HepG2 (cell line): ENCODE results near the gene TCF23. TPM values are rescaled to one million over a fixed set of nuclear protein-coding genes. Genes with fewer than 3 reads are reported as not detected.
A peak's percentile ranks its signal among the peaks of the same experiment; 100 is the strongest.

Experiments used
- FOXO1 ChIP-seq: sonication (generic); formaldehyde crosslinking; IDR thresholded peaks from 2 replicates; pipeline ENCODE4 v1.4.0; 2020; ENCODE audit warnings: missing genetic modification reagents
- GATAD1 ChIP-seq: IDR thresholded peaks from 2 replicates; pipeline ENCODE4 v1.6.1; 2016; ENCODE audit warnings: missing genetic modification reagents, missing compliant biosample characterization
- HNRNPUL1 ChIP-seq: fragments of 200-400 bp; formaldehyde crosslinking; IDR thresholded peaks from 2 replicates; pipeline ENCODE4 v1.6.1; 2017; ENCODE audit warnings: low read depth, mild to moderate bottlenecking, low read length, moderate library complexity
- HOXA9 ChIP-seq: sonication (generic); formaldehyde crosslinking; IDR thresholded peaks from 2 replicates; pipeline ENCODE4 v1.8.1; 2022; ENCODE audit warnings: missing genetic modification reagents, mild to moderate bottlenecking, moderate library complexity, borderline replicate concordance
- ZBTB3 ChIP-seq: sonication (generic); formaldehyde crosslinking; IDR thresholded peaks from 2 replicates; pipeline ENCODE4 v1.4.0; 2020; ENCODE audit warnings: low read depth, mild to moderate bottlenecking, moderate library complexity, missing genetic modification reagents, borderline replicate concordance
- ZBTB42 ChIP-seq: sonication (generic); formaldehyde crosslinking; IDR thresholded peaks from 2 replicates; pipeline ENCODE4 v1.5.0; 2020; ENCODE audit warnings: mild to moderate bottlenecking, missing genetic modification reagents
- ZBTB8A ChIP-seq: sonication (generic); formaldehyde crosslinking; IDR thresholded peaks from 2 replicates; pipeline ENCODE4 v1.4.0; 2020; ENCODE audit warnings: mild to moderate bottlenecking, low read depth, missing genetic modification reagents, borderline replicate concordance
- ZEB1 ChIP-seq: IDR thresholded peaks from 2 replicates; pipeline ENCODE4 v1.6.1; 2012; ENCODE audit warnings: mild to moderate bottlenecking, low read depth, inconsistent platforms; ENCODE audit not compliant: insufficient replicate concordance
- ZFP36 ChIP-seq: fragments of 150-350 bp; IDR thresholded peaks from 2 replicates; pipeline ENCODE4 v1.6.1; 2018; ENCODE audit warnings: borderline replicate concordance, low read length, low read depth; ENCODE audit not compliant: partially characterized antibody
- ZNF234 ChIP-seq: sonication (generic); formaldehyde crosslinking; conservative IDR thresholded peaks from 2 replicates; pipeline ENCODE4 v1.5.1; 2020; ENCODE audit warnings: mild to moderate bottlenecking, missing genetic modification reagents
- polyA plus RNA-seq, 8 experiments: library from polyadenylated mRNA; depleted of rRNA in 3 of 8; stranded (reverse) in 7 of 8; unstranded in 1 of 8; fragments of >200 nt; fragmentation: Illumina TruSeq in 4 of 8; extraction: Trizol in 4 of 8; gene quantifications; 2 replicates each; pipeline versions ENCODE4 v1.2.1 to v1.2.3, GENCODE V29; 2011 to 2016; ENCODE audit warnings: low read depth in 4 of 8, missing spikeins in 1 of 8, mixed read lengths in 1 of 8; ENCODE audit not compliant: insufficient read depth in 1 of 8
- total RNA-seq, 5 experiments: library from RNA; depleted of rRNA; stranded (reverse); fragments of >200 nt; fragmentation: Illumina TruSeq; extraction: Trizol; gene quantifications; 2 replicates each; pipeline ENCODE4 v1.2.3, GENCODE V29; 2016; ENCODE audit warnings: low read depth in 1 of 5
- TF ChIP-seq, protein P1 (sequence below): sonication (generic); formaldehyde crosslinking; IDR thresholded peaks from 2 replicates; pipeline ENCODE4 v1.4.0; 2020; ENCODE audit warnings: low read depth, missing genetic modification reagents
- TF ChIP-seq, protein P2 (sequence below): sonication (generic); formaldehyde crosslinking; IDR thresholded peaks from 2 replicates; pipeline ENCODE4 v1.4.0; 2020; ENCODE audit warnings: missing genetic modification reagents
- TF ChIP-seq, protein P3 (sequence below): IDR thresholded peaks from 2 replicates; pipeline ENCODE4 v1.6.1; 2012; ENCODE audit warnings: inconsistent platforms
- TF ChIP-seq, protein P4 (sequence below): conservative IDR thresholded peaks from 2 replicates; pipeline ENCODE4 v1.6.1; 2018; ENCODE audit warnings: missing genetic modification reagents
- TF ChIP-seq, protein P5 (sequence below): sonication (generic); formaldehyde crosslinking; IDR thresholded peaks from 2 replicates; pipeline ENCODE4 v1.4.0; 2020; ENCODE audit warnings: missing genetic modification reagents, mild to moderate bottlenecking, borderline replicate concordance
- TF ChIP-seq, protein P6 (sequence below): sonication (generic); formaldehyde crosslinking; IDR thresholded peaks from 2 replicates; pipeline ENCODE4 v1.8.1; 2023; ENCODE audit warnings: missing genetic modification reagents, inconsistent platforms, borderline replicate concordance

TCF23 gene
- total and polyA plus RNA-seq, 2 of the 13 experiments (the other 11 are each of a cell fraction or from before 2014, with no cell fraction given), result 0.02 to 1.4 TPM

DNA sequence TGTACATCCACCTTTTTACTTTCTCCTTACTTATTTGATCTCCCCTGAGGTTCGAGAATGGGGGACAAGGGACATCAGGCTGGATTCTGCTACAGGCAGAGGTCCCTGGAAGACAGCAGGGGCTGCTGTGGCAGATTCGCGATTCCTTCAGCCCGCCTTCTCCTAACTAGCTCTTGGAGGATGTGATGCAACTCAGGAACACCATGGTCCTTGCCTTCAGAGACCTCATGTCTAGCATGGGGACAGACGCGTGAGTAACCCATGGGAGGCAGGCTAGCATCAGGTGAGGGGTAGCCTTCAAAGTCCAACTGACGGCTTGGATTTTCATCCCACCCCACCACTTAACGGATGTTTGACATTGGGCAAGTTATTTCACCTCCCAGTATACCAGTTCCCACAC lies 869 bp upstream of the TCF23 start (continued):
- TF ChIP-seq, protein P1, sequence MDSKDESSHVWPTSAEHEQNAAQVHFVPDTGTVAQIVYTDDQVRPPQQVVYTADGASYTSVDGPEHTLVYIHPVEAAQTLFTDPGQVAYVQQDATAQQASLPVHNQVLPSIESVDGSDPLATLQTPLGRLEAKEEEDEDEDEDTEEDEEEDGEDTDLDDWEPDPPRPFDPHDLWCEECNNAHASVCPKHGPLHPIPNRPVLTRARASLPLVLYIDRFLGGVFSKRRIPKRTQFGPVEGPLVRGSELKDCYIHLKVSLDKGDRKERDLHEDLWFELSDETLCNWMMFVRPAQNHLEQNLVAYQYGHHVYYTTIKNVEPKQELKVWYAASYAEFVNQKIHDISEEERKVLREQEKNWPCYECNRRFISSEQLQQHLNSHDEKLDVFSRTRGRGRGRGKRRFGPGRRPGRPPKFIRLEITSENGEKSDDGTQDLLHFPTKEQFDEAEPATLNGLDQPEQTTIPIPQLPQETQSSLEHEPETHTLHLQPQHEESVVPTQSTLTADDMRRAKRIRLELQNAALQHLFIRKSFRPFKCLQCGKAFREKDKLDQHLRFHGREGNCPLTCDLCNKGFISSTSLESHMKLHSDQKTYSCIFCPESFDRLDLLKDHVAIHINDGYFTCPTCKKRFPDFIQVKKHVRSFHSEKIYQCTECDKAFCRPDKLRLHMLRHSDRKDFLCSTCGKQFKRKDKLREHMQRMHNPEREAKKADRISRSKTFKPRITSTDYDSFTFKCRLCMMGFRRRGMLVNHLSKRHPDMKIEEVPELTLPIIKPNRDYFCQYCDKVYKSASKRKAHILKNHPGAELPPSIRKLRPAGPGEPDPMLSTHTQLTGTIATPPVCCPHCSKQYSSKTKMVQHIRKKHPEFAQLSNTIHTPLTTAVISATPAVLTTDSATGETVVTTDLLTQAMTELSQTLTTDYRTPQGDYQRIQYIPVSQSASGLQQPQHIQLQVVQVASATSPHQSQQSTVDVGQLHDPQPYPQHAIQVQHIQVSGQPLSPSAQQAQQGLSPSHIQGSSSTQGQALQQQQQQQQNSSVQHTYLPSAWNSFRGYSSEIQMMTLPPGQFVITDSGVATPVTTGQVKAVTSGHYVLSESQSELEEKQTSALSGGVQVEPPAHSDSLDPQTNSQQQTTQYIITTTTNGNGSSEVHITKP, result no peak
- TF ChIP-seq ZEB1 (no peak), ZFP36 (no peak), HOXA9 (CRISPR knock-in tag) (no peak), HNRNPUL1 (no peak), ZBTB42 (CRISPR knock-in tag) (no peak), ZNF234 (CRISPR knock-in tag) (no peak), ZBTB8A (CRISPR knock-in tag) (no peak), ZBTB3 (CRISPR knock-in tag) (no peak), GATAD1 (CRISPR knock-in tag) (no peak), FOXO1 (CRISPR knock-in tag) (no peak)
- TF ChIP-seq, protein P2, sequence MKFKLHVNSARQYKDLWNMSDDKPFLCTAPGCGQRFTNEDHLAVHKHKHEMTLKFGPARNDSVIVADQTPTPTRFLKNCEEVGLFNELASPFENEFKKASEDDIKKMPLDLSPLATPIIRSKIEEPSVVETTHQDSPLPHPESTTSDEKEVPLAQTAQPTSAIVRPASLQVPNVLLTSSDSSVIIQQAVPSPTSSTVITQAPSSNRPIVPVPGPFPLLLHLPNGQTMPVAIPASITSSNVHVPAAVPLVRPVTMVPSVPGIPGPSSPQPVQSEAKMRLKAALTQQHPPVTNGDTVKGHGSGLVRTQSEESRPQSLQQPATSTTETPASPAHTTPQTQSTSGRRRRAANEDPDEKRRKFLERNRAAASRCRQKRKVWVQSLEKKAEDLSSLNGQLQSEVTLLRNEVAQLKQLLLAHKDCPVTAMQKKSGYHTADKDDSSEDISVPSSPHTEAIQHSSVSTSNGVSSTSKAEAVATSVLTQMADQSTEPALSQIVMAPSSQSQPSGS (CRISPR knock-in tag), result no peak
- TF ChIP-seq, protein P3, sequence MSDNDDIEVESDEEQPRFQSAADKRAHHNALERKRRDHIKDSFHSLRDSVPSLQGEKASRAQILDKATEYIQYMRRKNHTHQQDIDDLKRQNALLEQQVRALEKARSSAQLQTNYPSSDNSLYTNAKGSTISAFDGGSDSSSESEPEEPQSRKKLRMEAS, result peak; percentile 32; the same call in 1 of the 2 replicates
- TF ChIP-seq, protein P4, sequence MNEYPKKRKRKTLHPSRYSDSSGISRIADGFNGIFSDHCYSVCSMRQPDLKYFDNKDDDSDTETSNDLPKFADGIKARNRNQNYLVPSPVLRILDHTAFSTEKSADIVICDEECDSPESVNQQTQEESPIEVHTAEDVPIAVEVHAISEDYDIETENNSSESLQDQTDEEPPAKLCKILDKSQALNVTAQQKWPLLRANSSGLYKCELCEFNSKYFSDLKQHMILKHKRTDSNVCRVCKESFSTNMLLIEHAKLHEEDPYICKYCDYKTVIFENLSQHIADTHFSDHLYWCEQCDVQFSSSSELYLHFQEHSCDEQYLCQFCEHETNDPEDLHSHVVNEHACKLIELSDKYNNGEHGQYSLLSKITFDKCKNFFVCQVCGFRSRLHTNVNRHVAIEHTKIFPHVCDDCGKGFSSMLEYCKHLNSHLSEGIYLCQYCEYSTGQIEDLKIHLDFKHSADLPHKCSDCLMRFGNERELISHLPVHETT (CRISPR knock-in tag), result no peak
- TF ChIP-seq, protein P5, sequence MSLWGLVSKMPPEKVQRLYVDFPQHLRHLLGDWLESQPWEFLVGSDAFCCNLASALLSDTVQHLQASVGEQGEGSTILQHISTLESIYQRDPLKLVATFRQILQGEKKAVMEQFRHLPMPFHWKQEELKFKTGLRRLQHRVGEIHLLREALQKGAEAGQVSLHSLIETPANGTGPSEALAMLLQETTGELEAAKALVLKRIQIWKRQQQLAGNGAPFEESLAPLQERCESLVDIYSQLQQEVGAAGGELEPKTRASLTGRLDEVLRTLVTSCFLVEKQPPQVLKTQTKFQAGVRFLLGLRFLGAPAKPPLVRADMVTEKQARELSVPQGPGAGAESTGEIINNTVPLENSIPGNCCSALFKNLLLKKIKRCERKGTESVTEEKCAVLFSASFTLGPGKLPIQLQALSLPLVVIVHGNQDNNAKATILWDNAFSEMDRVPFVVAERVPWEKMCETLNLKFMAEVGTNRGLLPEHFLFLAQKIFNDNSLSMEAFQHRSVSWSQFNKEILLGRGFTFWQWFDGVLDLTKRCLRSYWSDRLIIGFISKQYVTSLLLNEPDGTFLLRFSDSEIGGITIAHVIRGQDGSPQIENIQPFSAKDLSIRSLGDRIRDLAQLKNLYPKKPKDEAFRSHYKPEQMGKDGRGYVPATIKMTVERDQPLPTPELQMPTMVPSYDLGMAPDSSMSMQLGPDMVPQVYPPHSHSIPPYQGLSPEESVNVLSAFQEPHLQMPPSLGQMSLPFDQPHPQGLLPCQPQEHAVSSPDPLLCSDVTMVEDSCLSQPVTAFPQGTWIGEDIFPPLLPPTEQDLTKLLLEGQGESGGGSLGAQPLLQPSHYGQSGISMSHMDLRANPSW (CRISPR knock-in tag), result no peak
- TF ChIP-seq, protein P6, sequence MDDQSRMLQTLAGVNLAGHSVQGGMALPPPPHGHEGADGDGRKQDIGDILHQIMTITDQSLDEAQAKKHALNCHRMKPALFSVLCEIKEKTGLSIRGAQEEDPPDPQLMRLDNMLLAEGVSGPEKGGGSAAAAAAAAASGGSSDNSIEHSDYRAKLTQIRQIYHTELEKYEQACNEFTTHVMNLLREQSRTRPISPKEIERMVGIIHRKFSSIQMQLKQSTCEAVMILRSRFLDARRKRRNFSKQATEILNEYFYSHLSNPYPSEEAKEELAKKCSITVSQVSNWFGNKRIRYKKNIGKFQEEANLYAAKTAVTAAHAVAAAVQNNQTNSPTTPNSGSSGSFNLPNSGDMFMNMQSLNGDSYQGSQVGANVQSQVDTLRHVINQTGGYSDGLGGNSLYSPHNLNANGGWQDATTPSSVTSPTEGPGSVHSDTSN (CRISPR knock-in tag), result no peak
